HG03060 (cell line): Measurements from ENCODE around the gene FAR2.
"Not testable (repeated sequence)": the region's sequence is repeated elsewhere in the genome, so short reads cannot be mapped to it uniquely, and the experiment has no call there.

Experiments used
- ATAC-seq: cut with Tn5 transposase; IDR thresholded peaks from one replicate; pipeline ENCODE4 v1.9.1; 2021; ENCODE audit warnings: low read depth, moderate number of reproducible peaks; ENCODE audit not compliant: unreplicated experiment

FAR2 gene

DNA sequence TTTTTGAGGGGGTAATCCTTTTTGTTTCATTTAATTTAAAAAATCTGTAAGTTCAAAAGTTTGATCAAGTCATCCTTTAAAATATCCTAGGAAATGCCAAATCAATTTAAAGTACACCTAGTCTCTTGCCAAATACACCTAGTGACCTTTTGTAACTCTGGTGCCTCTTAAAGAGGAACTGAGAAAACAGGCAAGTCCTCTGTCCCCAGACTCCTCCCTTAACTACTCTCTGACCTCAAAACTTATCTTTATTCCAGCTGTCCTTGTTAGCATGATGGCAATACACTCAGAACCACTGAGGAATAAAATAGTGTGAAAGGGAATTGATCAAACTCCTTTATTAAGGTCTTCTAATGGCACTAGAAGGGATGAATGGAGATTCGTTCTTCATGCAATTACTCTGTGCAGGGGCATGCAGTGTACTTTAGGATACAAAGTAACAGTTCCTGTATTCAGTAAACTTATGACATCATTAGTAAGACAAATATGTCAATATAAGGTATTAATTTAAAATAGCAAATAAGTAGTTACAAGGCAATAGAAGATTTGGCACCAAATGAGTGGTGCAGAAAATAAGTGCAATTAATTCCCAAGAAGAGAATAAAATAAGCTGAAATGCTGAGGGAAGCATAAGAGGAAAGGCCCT lies 3.3 kb downstream of the FAR2 start:
- peak; percentile 95 for ATAC-seq

DNA sequence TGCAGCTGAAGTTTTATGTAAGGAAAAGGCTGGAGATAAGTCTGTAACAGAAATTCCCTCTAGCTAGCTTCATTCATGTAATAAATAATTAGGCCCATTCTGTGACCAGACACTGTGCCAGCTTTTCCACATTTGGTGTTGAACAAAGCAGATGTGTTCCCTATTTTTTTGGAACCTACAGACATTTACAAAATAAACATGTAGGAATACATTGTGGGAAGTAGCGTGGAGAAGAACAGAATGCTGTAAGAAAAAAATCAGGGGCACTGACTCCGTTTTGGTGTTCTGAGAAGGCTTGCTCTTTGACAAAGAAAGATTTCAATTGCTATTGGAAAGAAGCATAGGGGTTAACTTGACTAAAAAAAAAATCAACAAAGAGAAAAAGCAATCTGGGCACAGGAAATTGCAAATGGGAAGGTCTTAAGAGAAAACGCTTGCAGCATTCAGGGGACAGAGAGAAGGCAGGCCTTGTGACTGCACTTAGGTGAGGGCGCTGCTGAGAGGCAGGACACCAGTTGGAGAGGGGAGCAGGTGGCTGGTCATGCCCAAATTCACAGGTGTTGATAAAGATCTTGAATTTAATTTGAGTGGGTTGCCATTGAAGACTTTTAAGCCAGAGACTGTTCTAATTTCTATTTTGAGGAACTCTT lies 4.0 kb downstream of the FAR2 start:
- no peak for ATAC-seq

DNA sequence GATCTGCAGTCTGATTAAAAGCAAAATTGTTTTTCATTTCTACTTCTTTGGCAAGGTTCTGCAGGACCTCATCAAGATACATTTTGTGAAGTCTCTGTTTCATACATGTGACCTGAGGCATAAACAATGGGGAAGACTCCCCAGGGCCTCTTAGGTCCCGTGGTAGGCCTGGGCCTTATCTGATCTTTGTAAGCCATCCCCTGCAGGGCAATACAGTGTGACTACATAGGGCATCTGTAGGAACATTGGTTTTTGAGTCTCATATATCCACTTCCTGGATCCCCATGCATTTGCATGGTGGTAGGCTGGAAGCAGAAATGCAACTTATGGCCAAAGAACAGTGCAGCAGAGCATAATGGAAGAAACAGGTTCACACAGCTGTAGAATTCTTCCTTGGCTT lies 6.0 kb downstream of the FAR2 start:
- ATAC-seq = peak; percentile 28

DNA sequence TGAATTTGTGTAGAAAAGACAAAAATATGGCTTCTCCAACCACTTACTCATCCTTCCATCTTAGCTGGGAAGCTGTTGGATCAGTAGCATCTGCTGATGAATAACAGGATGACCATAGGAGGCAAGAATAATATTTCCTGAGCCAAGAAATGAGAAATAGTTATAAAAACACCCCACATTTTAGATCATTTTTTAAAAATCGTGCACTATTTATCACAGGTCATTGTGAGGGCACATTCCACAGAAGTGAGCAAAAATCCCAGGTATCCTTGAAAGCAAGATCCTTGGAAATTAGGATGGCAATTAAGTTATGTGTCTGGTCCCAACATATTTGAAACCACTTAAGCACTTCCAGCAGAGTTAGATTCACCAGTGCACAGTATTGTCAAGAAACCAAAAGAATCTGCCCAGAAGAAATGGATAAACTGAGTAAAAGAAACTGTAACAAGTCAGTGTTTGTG lies 8.4 kb downstream of the FAR2 start:
- no peak for ATAC-seq

DNA sequence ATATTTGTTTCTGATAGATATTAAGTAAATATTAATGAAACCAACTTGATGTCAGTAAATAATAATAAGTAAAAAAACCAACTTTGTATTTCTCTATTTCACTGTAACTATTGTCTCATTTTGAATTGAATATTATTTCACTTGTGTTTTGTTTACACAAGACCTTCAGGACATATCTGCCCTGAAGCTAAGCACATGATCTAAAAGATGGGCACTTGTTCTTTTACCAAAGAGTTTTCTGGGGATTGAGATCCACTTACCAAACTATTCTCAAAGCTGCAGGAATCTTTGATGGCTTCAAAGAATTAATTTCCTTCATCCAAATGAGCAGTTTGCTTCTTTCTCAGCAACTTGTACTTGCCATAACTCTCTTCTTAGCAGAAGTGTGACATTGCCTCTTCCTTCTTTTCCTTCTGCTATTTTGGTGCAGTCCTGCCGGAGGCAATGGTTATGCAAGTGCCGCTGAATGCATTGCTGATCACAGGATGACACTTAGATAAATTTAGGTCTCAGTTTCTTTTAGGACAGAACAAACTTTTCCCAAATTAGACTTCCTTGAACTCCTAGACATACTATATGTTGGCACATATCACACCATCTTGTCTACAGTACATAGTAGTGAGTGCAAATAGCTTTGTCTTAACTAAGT lies 9.2 kb downstream of the FAR2 start:
- no peak for ATAC-seq

DNA sequence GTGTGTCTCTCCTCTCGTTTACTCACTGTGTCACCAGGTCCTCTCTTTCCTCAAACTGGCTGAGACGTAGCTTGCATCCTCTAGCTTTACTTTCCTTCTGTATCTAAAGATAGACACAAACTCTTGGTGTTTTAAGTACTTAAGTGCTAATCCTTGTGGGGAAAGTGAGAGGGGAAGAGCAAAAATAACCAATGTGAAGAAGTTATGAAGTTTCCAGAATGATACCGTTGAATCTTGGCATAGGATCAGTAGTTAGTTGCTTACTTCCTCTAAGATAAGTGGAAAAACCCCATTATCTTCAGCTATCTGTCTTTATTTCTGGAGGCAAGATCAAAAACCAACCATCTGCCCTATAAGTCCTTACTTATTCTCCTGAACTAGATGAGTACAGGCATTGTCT lies 10.6 kb downstream of the FAR2 start:
- ATAC-seq = no peak

DNA sequence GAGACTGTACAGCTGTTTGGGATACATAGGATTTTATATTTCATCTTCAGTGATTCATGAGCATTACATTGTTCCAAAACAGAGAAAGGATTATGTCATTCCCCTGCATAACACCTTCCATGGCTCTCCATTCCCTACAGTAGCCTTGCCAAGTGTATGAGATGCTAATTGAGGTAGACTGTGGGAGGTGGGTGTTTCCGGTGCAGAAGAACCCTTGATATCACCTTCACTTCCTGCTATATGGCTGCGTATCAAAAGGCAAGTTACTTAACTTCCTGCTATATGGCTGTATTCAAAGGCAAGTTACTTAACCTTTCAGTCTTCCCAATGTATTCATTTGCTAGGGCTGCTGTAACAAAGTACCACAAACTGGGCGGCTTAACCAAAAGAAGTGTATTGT lies 11.2 kb downstream of the FAR2 start:
- no peak for ATAC-seq

DNA sequence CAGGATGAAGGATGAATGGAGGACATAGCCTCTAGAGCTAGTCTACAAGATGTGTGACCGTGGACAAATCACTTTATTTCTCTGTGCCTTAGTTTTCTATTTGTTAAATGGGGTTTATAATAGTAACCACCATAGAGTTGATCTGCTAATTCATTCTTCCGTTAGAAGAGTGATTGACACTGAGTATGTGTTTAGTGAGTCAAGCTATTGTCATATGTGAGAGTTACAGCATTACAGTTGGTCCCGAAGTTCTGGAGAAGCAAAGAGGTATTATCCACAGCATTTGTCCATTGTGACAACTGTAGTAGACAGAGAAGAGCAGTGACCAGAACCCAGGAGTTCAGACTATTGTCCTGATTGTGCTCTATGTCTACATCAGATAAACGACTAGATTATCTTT lies 14.1 kb downstream of the FAR2 start:
- no peak for ATAC-seq

DNA sequence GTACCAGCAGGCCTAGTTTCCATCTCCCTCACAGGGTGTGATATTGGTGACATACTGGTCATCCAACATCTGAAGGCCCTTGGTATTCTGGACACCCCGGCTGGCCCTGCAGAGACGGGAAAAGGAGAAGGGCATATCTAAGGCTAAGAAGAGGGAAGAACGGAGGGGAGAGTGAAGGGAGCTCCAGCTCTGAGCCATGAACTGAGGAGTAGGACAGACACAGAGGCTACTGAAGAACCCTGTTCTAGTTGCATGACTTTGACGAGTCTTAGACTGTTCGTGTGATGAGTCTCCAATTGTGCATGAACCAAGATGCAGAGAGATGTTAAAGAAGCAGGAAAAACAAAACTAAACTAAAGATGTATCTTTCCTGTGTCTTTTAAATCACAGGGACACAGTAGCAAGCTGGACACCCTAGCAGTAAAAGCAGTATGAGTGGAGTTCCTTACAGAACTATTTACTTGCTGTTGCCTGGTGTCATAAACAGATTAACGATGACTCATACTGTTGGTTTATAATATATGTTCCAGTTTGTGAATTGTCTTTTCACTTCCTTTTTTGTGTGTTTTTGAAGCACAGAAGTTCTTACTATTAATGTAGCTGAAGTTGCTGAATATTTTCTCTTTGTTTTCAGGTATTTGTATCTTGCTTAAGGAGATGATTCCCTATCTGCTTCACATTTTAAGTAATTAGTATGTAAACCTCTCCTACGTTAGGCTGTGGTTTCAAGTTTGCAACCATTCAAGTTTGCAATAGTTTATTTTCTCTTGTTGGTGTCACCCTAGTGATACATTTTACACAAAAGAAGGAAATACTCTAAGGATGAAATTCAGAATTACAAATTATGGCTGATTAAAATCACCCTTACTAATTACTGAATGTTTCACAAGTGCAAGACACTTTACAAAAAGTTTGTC lies 15.7 kb downstream of the FAR2 start:
- ATAC-seq = peak; percentile 99

DNA sequence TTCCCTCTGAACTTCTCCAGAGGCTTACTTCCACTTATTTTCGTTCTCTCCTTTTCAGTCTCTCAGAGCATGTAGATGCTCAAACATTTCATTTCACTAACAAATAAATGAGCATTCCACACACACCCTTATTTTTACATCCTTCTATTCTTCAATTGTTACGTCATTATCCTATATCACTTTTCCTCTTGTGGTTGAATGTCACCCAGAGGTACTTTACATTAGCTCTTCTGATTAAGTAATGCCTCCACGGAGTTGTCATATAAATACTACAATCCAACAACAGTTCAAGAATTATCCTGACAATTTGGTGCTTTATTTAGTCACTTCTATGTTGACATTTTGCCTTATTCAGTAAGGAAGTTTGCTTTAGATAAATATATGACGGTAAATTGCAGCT lies 18.4 kb downstream of the FAR2 start:
- ATAC-seq = no peak

DNA sequence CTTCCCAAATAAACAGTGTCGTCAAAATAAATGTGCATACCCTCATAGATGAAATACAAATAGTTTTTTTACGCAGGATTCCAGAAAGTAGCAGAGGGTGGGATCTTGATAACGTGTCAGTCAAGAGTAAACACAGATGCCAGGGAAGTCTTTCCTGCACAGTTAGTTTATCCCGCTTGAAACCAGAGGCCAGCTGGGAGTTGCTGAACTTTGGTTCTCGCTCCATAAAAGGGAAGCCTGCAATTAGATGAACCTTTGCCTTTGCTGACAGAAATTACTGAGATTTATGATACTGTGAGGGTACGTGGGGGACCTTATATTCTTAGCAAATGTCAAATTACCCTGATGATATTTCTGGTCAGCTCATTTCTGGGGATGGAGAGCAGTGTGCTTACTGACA lies 18.9 kb downstream of the FAR2 start:
- no peak for ATAC-seq

DNA sequence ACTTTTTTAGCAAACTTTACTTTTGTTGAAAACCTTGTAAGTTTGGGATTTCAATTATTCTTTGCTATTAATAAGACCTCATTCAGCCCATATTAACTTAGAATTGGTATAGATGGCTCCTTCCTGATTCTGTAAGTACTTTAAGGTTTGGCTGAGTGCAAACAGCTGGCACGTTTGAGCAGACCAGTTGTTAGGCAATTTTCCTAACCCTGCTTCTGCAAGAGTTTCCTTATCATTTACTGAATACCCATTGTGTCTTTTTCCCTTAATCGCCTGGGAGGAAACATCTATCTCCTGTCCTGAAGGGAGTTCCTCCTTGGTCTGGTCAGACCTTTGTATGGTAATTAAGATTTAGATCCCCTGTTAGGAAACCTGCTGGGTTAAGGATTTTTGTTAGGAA lies 20.9 kb downstream of the FAR2 start:
- not testable (repeated sequence) for ATAC-seq

DNA sequence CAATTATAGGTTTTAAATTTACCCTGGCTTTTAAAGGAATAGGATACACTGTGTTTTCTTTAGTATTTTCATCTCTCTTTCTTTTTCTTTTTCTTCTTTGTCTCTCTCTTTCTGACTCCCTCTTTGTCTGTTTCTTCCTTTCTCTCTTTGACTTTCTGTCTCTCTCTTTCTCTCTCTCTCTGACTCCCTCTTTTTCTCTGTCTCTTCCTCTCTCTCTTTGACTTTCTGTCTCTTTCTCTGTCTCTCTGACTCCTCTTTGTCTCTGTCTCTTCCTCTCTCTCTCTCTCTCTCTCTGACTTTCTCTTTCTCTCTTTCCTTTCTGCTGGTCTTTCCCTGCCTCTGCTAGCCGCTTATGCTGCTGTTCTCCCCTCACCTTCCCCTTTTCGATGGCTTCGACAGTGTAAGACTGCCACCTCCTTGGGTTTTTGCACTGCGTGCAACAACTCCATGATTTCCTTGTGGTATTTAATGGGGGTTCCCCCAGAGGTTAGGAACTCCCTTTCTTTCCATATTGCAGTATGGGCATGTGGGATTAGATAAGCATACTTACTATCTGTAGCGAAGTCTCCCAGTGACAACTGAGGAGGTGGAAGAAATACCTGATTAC lies 21.5 kb downstream of the FAR2 start:
- ATAC-seq = not testable (repeated sequence)

DNA sequence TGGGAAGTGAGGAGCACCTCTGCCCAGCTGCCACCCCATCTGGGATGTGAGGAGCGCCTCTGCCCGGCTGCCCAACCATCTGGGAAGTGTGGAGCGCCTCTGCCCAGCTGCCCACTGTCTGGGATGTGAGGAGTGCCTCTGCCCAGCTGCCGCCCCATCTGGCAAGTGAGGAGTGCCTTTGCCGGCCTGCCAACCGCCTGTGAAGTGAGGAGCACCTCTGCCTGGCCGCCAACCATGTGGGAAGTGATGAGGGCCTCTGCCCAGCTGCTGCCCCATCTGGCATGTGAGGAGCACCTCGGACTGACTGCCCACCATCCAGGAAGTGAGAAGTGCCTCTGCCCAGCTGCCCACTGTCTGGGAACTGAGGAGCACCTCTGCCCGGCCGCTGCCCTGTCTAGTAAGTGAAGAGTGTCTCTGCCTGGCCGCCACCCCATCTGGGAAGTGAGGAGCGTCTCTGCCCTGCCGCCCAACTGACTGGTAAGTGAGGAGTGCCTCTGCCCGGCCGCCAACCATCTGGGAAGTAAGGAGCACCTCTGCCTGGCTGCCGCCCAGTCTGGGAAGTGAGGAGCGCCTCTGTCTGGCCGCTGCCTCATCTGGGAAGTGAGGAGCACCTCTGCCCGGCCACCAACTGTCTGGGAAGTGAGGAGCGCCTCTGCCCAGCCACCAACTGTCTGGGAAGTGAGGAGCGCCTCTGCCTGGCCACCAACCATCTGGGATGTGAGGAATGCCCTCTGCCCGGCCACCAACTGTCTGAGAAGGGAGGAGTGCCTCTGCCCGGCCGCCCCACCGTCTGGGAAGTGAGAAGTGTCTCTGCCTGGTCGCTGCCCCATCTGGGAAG lies 22.6 kb downstream of the FAR2 start:
- no peak for ATAC-seq

DNA sequence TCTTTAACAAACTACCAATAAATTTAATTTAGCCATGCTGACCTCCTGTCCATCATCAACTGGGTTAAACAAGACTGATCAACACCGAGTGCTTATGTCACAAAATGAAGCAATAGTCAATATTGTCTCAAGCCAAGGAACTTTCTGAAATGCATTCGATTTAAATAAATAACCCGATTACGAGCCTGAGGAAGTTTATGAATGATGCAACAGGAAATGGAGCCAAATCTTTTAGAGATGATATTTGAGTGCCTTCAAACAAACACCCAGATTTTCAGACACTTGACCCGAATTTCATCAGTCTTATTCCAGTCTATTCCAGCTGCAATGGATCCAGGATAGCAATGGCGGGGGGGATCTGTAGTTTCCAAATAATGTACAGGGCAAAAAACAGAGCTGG lies 27.9 kb downstream of the FAR2 start:
- no peak for ATAC-seq

DNA sequence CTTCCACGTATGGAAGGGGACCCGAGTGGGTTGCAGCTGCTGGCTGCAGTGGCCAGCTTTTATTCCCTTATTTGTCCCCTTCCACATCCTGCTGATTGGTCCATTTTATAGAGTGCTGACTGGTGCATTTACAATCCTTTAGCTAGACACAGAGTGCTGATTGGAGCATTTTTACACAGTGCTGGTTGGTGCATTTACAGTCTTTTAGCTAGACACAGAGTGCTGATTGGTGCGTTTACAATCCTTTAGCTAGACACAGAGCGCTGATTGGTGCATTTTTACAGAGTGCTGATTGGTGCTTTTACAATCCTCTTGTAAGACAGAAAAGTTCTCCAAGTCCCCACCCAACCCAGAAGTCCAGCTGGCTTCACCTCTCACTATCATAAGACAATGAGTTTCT lies 33.2 kb downstream of the FAR2 start:
- not testable (repeated sequence) for ATAC-seq

DNA sequence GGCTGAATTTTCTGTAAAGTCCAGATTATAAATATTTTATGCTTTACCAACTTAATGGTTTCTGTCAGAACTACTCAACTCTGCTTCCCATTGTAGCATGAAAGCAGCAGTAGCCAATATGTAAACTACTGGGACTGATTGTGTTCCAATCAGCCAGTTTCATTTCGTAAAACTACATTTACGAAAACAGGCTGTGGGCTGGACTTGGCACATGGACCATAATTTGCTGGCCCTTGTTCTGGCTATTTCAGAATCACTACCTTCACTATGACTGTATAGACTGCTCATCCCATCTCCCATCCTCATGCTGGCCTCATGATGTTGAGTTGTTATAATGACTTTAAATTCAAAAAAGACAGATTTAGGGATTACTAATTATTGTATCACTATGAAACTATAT lies 38.7 kb downstream of the FAR2 start:
- no peak for ATAC-seq

DNA sequence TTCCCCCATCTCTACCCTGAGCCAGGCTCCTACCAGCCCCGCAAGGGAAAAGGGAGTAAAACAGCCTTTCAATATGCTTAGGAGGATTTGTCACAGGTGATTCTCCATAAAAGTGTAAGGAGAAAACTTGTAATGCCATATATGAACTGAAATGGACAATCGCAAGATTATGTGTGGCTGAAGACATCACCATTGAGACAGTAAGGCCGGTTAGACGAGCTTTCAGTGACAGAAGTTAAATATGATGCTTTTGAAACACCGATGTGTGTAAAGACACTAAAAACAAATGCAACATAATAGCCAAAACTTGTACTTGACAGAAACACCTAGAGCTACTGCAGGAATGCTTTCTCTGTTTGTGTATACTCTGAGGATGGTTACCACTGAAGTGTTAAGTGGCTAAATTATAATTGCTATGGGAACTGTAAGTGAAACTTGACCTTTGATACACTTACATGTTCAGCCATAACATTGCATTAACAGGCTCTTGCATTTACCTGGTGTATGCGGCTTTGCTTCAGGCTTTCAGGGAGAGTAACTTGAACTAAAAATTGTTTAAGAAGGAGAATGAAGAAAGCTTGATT lies 42.3 kb downstream of the FAR2 start:
- no peak for ATAC-seq

DNA sequence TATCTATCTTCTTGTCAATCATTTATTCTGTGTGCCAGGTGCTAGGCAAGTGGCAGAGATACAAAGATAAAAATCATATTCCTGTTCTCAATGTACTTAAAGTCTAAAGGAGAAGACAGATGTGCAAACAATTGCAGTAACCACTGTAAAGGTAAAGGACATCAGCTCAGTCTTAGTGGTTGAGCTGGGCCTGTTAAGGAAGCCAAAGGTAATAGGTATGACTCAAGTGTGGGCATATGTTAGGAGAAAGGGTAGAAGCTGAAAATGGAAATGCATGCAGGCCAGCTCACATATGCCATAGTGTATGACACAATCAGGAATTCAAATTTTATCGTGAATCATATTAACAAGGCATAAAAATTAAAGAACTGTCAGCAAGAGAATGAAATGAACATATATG lies 49.8 kb downstream of the FAR2 start:
- ATAC-seq = no peak
